ENCODE data around the gene FRMD5. TPM values are rescaled to one million over a fixed set of nuclear protein-coding genes. Genes with fewer than 3 reads are reported as not detected.

The FRMD5 gene
- total RNA-seq, 1 donor from 2014 or later, result 1.5 TPM

DNA sequence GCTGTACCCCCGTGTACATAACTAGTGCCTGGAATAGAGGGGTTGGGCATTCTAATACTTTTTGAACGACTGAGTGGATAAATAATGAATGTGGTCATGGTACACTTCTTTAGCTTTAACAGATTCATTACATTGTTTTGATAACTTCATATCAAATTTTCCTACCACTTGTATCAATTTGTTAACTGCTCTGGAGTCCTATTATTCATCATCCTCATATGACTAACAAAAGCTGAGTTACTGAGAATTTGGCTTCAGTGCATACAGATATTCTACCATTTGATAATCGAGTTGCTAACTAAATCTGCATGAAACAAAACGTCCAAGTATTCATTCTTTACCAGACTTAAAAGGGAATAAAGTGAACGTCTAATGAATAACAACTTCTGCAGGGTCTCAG, 31.7 kb downstream of the FRMD5 start:
- no peak for DNase-seq (ENCODE audit: low read depth in 2 of 2)

DNA sequence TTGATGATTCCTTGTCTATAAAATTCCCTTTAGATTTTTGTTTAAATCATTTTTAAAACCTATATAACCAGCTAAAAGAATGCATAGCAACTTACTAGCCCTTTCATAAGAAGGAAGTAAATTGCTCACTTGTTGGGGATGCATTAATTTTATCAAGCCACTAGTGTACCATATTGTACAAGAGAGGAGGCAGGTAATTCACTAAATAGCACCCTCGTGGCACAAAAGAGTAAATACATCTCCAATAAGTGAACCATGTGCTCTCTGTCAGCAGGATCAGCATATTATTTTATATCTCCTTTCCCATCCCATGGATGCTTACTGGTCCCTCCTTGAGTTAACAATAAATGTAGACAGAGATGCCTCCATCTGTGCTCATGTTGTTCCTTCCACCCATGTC, 34.3 kb downstream of the FRMD5 start:
- no peak for DNase-seq (ENCODE audit: low read depth in 2 of 2)

DNA sequence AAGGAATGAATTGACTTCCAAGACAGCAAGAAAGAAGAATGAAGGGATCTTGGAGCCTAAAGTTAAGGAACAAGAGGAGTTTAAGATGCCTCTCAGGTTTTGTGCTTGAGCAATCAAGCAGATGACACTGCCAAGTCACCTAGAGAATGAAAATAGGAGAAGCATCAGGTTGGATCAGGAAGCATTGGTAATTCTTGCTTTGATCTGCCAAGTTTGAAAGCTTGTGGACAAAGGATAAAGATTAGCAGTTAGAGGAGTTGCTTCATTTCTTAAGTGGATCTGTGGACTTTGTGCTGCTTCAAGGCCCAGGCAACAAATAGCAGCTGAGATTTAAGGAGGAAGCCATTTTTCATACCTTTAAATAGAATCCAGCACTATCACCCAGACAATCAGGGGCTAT, 35.6 kb downstream of the FRMD5 start:
- no peak for DNase-seq (ENCODE audit: low read depth in 2 of 2)

- peak in 1 of 2 donors; percentile 24 for DNase-seq (ENCODE audit: low read depth in 2 of 2)
Measured at GRCh38 chr15:44158111-44158510, 37.0 kb downstream of the FRMD5 start.

DNA sequence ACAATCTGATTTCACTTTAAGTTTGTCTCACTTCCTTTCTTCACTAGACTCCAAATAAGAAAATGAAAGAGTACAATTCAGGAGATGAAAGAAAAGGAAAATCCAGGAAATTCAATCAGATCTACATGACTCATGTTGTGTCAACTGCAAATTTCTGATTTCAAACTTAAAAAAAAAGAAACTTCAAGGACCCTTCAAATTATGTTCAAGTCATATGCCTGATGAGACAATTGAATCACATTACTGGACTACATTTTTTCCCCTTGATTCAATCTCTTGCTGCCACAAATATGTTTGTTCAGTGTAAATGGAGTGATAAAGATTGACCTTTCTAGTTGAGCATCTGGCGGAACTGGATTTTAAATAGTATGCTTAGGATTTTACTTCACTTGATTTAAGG, 37.4 kb downstream of the FRMD5 start:
- DNase-seq (ENCODE audit: low read depth in 2 of 2), result peak in 1 of 2 donors; percentile 87

DNA sequence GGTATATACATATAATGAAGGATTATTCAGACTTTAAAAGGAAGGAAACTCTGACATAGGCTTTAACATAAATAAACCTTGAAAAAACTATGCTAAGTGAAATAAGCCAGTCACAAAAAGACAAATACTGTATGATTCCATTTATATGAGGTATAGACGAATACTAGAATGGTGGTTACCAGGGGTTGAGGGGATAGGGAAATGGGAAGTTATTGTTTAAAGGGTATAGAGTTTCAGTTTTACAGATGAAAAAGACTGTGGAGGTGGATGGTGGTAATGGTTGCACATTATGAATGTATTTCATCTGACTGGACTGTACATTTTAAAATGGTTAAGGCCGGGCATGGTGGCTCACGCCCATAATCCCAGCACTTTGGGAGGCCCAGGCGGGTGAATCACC, 41.7 kb downstream of the FRMD5 start:
- DNase-seq (ENCODE audit: low read depth in 2 of 2), result no peak

DNA sequence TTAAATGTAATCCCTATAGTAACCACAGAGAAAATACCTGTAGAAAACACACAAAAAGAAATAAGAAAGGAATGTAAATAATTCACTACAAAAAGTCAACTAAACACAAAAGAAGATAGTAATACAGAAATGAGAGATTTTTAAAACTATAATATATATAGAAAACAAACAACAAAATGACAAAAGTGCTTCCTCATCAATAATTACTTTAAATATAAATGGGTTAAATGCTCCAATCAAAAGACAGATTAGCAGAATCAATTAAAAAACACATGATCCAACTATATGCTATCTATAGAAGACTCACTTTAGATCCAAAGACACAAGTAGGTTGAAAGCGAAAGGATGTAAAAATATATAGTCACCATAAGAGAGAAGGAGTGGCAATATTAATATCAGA, 45.8 kb downstream of the FRMD5 start:
- no peak for DNase-seq (ENCODE audit: low read depth in 2 of 2)

DNA sequence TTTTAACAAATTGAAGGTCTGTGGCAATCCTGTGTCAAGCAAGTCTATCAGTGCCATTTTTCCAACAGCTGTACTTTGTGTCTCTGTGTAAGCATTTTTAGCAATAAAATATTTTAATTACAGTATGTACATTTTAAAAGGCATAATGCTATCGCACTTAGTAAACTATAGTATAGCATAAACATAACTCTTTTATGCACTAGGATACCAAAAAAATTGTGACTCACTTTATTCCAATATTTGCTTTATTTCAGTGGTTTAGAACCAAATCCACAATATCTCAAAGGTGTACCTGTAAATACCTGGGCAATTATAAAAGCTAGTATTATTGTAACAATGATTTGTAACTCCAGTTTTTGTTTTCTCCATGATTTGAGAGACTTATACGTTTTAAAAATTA, 46.5 kb downstream of the FRMD5 start:
- DNase-seq (ENCODE audit: low read depth in 2 of 2), result no peak

GRCh38 chr15:44147636-44148035, 47.4 kb downstream of the FRMD5 start:
- no peak for DNase-seq (ENCODE audit: low read depth in 2 of 2)

- no peak for DNase-seq (ENCODE audit: low read depth in 2 of 2)
Measured at GRCh38 chr15:44145495-44145894, 49.6 kb downstream of the FRMD5 start.

- DNase-seq (ENCODE audit: low read depth in 2 of 2), result no peak
Measured at GRCh38 chr15:44144992-44145391, 50.1 kb downstream of the FRMD5 start.

GRCh38 chr15:44144184-44144583, 50.9 kb downstream of the FRMD5 start:
- DNase-seq (ENCODE audit: low read depth in 2 of 2), result no peak

- DNase-seq (ENCODE audit: low read depth in 2 of 2), result peak; percentile 60 to 80
Measured at GRCh38 chr15:44137750-44138149, 57.3 kb downstream of the FRMD5 start.

DNA sequence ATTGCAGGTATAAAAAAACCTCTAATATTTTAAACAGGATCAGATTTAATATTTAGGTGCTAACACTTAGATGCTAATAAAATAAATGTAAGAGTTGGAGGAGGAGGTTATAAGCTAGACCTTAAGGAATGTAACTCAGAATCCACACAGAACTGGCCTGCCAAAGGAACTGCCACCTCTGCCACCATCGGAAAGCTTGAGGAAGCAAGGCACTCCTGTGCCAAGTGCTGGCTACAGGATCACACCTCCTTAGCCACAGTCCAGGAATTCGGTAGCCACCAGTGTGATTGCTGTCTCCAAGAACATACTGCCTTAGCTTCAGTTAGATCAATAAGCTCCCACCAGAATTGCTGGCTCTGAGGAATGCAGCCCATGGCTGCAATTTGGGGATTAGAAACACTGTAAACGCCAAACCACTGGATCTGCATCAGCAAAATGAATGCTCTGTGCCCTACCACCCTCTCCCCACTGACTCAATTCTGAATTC, 58.0 kb downstream of the FRMD5 start:
- DNase-seq (ENCODE audit: low read depth in 2 of 2), result no peak

DNA sequence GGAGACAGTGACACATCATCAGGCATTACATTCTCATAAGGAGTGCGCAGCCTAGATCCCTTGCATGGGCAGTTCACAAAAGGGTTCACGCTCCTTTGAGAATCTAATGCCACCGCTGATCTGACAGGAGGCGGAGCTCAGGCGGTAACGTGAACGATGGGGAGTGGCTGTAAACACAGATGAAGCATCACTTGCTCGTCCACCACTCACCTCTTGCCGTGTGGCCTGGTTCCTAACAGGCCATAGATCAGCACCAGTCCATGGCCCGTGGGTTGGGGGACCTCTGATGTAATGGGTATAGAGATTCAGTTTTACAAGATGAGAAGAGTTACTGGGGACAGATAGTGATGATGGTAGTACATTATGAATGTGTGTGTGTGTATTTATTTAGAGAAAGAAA, 63.0 kb downstream of the FRMD5 start:
- DNase-seq (ENCODE audit: low read depth in 2 of 2), result no peak

GRCh38 chr15:44130778-44131177, 64.3 kb downstream of the FRMD5 start:
- peak in 1 of 2 donors; percentile 4 for DNase-seq (ENCODE audit: low read depth in 2 of 2)

DNA sequence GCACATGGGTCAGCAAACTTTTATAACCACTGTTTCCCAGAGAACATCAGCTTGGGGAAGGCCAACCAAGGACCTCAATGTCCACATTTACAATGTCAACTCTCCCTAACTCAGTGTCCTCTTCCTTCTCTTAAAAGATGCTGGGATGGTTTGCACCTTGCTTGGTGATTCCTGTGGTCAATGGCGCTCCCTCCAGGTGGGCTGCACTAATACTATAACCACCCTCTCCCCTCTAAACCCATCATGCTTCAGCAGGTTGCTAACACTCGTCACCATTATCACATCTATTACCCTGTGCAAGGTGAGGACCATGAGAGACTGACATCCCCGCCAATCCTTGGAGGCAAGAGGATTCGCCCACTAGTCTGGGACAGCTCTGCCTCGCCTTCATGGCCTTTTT, 65.2 kb downstream of the FRMD5 start:
- peak in 1 of 2 donors; percentile 2 for DNase-seq (ENCODE audit: low read depth in 2 of 2)

DNA sequence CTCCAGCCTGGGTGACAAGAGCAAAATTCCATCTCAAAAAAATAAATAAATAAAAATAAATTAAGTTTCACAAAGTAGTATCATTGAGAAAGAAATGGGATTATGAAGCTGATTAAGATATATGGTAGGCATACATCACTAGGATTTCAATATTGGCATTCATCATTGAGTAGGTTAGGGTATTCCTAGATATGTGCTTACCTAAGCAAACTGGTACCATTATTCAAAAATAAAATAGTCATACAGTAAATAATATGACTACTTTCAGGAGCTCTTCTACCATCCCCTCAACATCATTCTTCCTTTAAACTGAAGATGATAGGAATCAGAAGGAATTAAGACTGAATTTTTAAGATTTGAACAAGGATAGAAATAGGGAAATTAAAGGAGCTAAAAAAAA, 66.6 kb downstream of the FRMD5 start:
- DNase-seq (ENCODE audit: low read depth in 2 of 2), result no peak

GRCh38 chr15:44125879-44126278, 69.2 kb downstream of the FRMD5 start:
- no peak for DNase-seq (ENCODE audit: low read depth in 2 of 2)

- DNase-seq (ENCODE audit: low read depth in 2 of 2), result peak in 1 of 2 donors; percentile 96
Measured at GRCh38 chr15:44102675-44103254, 92.3 kb downstream of the FRMD5 start.

GRCh38 chr15:44101944-44102343, 93.1 kb downstream of the FRMD5 start:
- DNase-seq (ENCODE audit: low read depth in 2 of 2), result no peak

GRCh38 chr15:44101286-44101685, 93.8 kb downstream of the FRMD5 start:
- DNase-seq (ENCODE audit: low read depth in 2 of 2), result no peak

- DNase-seq (ENCODE audit: low read depth in 2 of 2), result no peak
Measured at GRCh38 chr15:44099671-44100070, 95.4 kb downstream of the FRMD5 start.

- DNase-seq (ENCODE audit: low read depth in 2 of 2), result no peak
Measured at GRCh38 chr15:44097552-44097951, 97.5 kb downstream of the FRMD5 start.
